GM11168 (cell line): ENCODE measurements around the gene NCOR1.
"Not testable (repeated sequence)": the region's sequence is repeated elsewhere in the genome, so short reads cannot be mapped to it uniquely, and the experiment has no call there.

Experiments
- in situ Hi-C: fragments of 300-500 bp; cut with MboI; formaldehyde crosslinking; loops from one replicate; pipeline ENCODE4 v1.12.0; 2022; ENCODE audit warnings: low sequenced_read_pairs; ENCODE audit not compliant: unreplicated experiment

NCOR1 gene

DNA sequence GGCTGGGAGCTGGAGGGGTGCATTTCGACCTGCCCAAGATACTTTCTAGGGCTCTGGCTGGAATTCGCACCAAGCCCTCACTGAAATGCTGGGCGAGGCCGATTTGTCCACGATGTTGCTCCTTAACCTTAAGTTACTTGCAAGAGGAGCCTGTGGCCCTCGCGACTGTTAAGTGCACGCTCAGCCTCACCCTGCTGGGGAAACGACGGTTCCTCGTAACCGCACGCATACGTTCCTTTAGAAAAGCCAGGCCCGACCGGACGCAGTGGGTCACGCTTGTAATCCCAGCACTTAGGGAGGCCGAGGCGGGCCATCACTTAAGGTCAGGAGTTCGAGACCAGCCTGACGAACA, 607 bp upstream of the NCOR1 start:
- in situ Hi-C loops = no loop called here

DNA sequence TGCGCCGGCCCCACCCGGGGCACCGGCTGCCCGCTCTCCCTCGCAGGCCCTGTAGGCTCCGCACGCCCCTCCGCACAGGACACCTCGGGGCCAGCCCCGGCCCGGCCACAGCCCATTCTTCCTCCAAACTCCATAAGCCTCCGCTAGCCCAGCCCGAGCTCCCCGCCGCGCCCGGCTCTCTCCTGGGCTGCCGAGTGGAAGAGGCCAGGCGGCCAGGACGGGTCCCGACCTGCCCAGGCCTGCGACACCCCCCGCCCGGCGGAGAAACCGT, 397 bp downstream of the NCOR1 start:
- in situ Hi-C loops = no loop called here

DNA sequence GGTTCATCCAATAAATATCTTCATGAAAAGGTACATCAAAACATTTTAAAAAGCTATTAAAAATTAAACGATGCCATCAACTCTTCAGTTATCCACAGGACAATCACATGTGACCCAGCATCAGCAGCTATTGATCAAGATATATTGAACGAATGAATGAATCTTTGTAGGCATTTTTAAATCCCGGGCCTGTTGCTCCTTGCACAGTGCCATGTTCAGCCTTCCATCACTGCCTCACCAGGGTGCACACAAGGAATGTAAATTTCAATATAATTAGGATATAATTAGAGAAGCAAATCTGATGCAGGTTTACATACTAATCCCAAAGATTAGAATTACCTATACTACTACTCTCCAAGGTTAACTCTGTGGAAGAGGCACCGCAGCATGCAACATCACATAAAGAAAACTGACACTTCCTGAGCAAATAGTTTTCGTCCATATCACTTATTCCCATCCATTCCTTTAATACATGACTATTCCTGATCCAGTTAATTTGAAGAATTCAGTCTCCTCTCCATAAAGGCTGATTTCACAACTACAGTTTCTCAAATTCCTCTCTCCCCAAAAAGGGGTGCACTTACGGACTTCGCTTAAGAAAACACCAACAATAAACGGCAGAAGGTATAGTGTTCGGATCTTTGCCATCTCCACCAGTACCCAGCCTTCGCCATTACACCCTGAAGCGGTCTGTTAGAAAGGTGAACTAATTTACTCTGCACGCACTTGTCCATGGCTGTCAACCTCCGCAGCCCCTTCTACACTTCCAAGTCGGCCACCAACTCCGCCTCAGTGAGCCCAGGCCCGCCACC, 938 bp downstream of the NCOR1 start:
- in situ Hi-C loops = no loop called here

DNA sequence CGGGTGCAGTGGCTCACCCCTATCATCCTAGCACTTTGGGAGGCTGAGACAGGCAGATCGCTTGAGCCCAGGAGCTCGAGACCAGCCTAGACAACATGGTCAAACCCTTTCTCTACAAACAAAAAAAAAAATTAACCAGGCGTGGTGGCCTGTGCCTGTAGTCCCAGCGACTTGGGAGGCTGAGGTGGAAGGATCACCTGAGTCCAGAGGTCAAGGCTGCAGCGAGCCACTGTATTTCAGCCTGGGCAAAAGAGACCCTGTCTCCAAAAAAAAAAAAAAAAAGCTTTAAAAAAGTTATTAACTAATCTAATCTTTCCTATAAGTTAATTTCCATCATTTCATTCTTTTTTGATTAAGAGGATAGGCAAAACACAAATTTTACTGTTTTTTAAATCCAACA, 2.5 kb downstream of the NCOR1 start:
- in situ Hi-C loops = no loop called here

DNA sequence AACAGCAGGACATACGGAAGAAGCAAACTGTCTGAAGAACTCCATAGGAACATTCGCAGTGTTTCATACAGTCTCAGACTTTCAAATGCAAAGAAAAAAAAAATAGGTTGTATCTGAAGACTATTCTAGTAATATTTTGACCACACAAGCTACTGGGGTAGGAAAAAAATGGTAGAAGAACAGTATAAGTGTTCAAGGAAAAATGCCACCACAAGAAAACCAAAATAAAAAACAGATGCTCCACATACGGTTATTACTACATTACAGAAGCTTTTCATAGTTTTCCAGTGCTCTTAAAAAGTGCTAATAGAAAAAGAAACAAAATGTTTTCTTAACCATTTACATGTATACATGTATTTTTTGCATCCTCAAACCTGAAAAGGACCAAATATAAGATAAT, 3.7 kb downstream of the NCOR1 start:
- in situ Hi-C loops = no loop called here

DNA sequence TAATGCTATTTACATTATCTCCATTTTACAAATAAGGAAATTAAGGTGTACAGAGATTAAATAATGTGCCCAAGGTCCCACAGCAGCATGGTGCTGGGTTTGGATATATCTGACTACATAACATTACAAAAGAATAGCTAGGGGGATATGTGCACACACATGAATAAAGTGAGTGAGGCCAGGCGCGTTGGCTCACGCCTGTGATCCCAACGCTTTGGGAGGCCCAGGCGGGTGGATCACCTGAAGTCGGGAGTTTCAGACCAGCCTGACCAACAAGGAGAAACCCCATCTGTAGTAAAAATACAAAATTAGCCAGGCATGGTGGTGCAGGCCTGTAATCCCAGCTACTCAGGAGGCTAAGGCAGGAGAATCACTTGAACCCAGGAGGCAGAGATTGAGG, 10.6 kb downstream of the NCOR1 start:
- in situ Hi-C loops = not testable (repeated sequence)

DNA sequence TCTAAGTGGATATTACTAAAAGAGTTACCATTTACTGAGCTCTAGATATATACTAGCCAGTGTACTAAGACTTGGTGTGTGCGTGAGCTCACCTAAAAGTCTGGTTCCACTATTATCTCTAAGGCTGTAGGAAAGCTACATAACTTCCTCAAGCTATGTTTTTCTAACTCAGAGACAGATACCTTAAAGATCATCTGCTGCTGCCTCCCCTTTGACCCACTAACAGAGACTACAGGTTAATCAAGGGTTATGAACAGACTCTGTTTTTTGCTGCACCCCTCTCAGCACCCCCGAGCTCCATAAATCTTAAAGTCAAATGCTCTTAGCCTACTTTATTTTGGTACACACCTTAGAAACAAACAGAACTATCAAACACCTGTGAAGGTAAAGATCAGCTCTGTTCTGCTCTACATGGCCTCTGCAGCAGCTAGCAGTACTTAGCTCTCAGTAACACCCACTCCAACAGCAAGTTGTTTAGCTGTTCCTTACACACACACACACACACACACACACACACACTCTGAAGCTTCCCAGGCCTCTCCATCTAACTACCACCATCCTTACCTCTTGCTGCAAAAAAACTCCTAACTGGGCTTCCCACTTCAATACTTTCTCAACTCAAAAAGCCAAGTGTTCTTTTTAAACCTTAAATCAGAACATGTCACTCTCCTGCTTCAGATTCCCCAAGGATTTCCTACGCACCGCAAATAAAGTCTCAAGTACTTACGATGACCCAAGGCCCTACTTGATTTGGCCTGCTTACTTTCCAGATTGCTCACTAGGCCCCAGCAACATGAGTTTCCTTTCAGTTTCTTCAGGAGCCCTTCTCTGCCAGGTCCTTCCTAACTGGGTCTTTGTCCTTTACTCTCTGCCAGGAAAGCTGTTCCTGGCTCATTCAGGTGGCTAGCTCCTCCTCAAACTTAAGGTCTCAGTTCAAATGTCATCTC, 12.5 kb downstream of the NCOR1 start:
- in situ Hi-C loops = not testable (repeated sequence)

DNA sequence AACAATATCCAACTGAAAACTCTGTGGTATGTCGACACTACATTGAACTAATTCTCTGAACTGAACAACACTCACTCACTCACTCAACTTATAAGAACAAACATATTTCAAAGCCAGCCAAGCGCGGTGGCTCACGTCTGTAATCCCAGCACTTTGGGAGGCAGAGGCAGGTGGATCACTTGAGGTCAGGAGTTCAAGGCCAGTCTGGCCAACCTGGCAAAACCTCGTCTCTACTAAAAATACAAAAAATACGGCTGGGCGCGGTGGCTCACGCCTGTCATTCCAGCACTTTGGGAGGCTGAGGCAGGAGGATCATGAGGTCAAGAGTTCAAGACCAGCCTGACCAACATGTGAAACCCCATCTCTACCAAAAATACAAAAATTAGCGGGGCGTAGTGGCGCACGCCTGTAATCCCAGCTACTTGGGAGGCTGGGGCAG, 13.6 kb downstream of the NCOR1 start:
- in situ Hi-C loops = not testable (repeated sequence)

DNA sequence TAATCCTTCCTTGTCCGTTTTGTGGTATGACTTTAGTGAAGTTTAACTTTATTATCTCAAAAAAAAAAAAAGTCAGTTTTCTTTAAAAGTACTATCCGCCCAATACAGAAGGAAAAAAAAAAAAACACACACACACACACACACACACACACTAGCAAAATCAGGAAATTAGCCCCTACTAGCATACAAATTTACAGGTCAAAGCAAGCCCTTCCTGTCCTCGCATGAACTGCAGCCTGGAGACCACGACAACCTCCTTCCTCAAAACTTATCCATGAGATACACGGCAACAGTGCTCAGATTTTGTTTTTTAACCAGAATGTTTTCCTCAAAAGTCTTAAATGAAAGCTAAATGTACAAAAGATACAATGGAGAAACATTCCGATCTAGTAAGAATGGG, 16.2 kb downstream of the NCOR1 start:
- in situ Hi-C loops = no loop called here

DNA sequence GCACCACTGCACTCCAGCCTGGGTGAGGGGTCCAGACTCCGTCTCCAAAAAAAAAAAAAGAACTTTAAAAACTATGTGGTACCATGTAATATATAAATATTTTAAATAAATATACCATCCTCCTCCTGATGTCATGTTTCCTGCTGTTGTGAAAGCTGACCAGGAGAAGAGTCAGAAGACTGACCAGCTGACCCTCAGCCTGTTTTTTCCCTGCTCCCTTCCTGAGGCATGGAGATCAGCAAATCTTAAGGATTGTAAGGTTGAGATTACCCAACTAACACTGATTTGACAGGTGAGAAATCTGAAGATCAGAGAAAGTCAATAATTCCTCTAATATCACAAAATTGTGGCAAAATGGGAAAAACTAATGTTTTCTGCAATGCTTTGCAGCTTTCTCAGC, 18.1 kb downstream of the NCOR1 start:
- in situ Hi-C loops = no loop called here

DNA sequence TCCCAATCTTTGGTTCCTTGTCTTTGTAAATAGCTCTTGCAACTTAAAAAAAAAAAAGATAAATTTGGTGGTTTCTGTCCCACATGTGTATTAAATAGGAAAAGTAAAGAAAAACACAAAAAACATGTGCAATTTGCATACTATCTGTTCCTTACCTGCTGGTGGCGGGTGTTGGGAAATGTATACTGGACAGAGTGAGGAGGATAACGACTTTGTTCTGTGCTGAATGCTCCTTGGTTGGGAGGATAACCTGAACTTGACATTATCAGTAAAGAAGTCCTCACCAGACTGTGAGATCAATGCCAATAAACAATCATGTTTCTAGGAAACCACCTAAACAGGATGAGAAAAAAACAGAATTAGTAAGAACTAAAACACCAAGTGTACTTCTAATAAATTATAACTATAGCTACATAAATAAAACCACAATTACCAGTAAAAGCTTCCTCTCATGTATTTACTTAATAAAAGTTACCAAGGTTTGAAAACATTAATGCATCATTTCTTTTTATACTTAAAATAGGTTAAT, 21.0 kb downstream of the NCOR1 start:
- in situ Hi-C loops = not testable (repeated sequence)

DNA sequence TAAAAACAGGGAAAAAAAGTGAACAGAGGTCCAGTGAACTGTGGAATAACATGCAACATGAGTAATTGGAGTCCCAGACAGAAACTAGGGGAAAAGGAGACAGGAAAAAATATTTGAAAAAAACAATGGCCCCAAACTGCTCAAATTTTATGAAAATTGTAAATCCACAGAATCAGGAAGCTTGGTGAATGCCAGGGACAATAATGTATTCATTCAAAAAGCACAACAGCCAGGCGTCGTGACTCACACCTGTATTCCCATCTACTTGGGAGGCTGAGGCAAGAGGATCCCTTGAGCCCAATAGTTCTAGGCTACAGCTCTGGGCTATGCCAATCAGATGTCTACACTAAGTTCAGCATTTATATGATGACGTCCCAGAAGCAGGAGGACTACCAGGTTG, 23.7 kb downstream of the NCOR1 start:
- in situ Hi-C loops = no loop called here

DNA sequence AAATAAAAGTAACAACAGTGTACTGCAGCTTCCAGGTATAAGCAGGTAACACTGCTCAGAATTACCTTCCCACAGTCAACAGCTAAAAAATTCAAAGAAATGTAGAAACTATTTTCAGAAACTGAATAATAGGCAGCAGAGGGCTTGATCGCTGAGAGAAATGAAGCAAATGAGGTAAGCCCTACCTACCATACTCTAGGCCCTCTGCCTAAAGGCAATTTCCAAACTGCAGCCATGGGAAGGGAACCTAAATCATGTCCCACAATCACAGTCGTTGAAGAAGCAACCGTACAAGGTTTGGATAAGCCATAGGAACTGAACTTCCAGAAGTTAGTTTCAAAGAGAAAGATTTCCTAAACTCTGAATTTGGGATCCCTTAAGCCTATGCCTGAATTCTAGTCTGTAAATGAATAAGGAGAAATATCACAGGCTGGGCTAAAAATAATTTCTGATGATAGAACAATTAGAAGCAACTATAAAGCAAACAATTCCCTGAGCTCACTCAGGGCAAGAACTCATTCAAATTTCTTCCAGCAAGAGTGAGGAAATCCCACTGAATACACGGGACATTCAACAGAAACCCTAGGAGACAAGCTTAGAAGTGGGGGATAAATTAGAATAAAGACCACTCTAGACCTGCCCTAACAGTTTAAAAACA, 24.5 kb downstream of the NCOR1 start:
- in situ Hi-C loops = no loop called here

DNA sequence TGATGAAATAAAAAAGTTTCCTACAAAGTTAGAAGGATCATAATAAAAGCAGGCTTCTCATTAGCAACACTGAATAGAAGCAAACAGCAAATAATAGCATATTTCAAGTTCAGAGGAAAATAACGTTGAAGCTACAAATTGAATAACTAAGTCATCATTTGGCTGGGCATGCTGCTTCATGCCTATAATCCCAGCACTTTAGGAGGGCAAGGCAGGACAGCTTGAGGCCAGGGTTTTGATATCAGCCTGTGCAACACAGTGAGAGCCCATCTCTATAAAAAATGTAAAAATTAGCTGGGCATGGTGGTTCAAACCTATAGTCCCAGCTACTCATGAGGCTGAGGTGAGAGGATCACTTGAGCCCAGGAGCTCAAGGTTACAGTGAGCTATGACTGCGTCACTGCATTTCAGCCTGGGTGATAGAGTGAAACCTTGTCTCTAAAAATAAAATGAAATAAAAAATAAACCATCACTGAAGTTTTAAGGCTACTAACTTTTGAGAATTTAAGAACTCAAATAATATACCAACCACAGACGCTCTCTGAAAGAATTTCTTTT, 25.5 kb downstream of the NCOR1 start:
- in situ Hi-C loops = no loop called here

DNA sequence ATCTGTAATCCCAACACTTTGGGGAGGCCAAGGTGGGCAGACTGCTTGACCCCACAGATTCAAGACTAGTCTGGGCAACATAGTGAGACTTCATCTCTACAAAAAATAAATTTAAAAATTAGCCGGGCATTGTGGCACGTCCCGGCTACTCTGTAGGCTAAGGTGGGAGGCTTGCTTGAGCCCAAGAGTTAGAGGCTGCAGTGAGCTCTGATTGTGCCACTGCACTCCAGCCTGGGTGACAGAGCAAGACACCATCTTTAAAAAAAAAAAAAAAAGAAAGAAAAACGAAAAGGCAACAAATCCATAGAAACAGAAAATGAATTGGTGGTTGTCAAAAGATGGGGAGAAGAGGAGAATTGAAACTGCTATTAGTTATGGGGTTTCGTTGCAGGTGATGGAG, 27.7 kb downstream of the NCOR1 start:
- in situ Hi-C loops = no loop called here

DNA sequence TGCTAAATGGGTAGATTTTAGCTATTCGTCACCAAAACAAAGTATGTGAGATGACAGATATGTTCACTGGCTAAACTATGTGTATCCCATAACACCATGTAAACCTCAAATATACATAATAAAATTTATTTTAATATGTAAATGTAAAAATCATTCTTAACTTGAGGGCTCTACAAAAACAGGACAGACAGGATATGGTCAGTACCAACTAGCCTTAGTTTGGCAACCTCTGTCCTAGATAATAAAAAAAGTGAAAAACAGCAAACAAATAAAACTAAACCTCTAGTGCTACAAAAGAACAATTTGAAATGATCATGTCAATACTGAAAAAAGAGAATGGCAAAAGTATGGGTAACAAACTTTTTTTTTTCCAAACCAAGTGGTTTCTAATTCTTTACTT, 33.8 kb downstream of the NCOR1 start:
- in situ Hi-C loops = no loop called here

DNA sequence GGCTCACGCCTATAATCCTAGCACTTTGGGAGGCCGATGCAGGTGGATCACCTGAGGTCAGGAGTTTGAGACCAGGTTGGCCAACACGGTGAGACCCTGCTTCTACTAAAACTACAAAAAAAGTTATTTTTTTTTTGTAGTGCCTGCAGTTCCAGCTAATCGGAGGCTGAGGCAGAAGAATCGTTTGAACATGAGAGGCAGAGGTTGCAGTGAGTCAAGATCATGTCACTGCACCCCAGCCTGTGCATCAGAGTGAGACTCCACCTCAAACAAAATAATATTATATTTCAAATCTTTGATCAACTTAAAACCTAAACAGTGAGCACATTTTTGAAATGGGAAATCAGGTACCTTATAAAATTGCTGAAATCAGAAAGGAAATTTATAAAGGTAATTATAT, 36.5 kb downstream of the NCOR1 start:
- in situ Hi-C loops = no loop called here

DNA sequence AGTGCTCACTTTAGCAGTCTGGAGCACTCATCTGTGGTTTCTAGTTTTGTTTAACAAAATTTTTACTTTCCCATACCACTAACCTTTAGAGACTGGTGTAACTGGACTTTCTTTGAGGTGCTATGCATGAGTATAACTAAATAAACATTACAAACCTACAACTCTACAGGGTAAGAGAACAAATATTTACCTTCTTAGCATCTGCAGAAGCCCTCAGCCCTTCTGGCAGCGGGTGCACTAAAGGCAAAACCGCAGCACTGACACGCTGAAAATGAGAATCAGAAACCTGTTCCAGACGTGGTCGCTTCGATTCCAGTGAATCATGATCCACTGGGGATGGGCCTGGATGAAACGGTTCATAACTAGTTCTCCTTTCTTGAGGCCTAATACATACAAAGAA, 43.7 kb downstream of the NCOR1 start:
- in situ Hi-C loops = no loop called here

DNA sequence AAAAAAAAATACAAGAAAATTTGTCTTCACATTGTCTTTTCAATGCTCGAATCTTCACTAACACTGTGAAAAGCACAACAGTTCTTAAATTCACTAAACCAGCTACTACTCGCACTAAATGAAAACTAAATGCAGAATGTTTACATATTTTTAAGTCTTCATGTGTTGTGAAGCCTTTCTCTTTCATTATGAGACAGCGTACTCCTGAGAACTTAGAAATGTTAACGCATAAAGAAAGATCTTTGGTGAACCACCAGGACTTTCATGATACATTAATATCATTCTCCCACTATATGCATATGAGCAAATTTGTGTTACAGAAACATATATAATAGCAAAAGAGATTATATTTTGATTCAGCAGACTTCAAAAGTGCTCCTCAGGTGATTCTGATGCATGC, 48.6 kb downstream of the NCOR1 start:
- in situ Hi-C loops = not testable (repeated sequence)

DNA sequence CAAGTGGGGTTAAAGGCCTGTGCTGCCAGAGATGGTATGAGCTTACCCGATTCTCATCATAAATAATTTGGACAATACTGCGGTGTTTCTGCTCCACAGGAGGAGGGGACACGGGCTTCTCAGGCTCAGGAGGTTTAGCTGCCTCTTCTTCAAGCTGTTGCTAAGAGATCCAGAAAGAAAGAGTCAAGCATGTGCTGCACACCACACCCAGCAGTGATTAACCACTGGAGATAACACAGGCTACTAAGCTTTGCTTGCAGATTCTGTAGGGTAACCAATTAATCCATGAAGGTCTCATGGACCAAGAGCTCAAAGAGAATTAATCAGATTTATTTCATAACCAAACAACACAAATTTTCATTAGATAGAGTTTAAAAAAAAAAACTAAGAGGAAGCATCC, 56.6 kb downstream of the NCOR1 start:
- in situ Hi-C loops = no loop called here

DNA sequence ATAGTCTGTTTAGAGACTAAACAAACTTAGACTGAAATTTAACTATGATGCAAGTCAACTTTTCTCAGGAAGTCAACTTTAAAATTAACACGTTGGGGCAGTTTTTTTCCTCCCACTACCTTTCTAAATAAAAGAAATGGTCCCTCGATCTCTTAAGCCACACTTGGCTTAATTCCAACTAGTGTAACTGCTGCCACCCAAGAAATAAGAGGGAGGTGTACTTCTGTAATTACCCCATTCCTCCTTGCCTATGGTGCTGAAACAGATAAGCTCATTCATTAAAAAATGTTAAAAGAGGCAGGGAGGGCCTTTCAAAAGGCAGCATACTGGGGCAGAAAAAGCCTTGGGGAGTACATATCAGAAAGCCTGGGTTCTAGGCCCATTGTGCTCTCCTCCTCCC, 59.8 kb downstream of the NCOR1 start:
- in situ Hi-C loops = no loop called here
